Left lung (tissue), 10 donors: ENCODE measurements around the gene PODN. TPM values are rescaled to one million over a fixed set of nuclear protein-coding genes. Genes with fewer than 3 reads are reported as not detected.

Experiments used
- ATAC-seq: fragments of 200-7000 bp; cut with Tn5 transposase; one replicate; pipeline ENCODE4 v1.9.1; 2020; ENCODE audit warnings: moderate library complexity
- DNase-seq, 4 donors: peaks; one replicate each; pipeline ENCODE4 v3.0.0-alpha.2; 2013 to 2020
- H3K27ac ChIP-seq, 2 donors: fragments of 200-600 bp; sonication (generic) in 1 of 2; one replicate each; pipeline versions ENCODE4 v1.5.0 to v1.8.0; 2020 to 2021
- H3K27me3 ChIP-seq, 2 donors: fragments of 200-600 bp; sonication (generic) in 1 of 2; one replicate each; pipeline versions ENCODE4 v1.5.0 to v1.8.0; 2020 to 2021
- H3K36me3 ChIP-seq, 2 donors: fragments of 200-600 bp; sonication (generic) in 1 of 2; one replicate each; pipeline versions ENCODE4 v1.5.0 to v1.8.0; 2020 to 2021
- H3K4me1 ChIP-seq, 2 donors: fragments of 200-600 bp; one replicate each; pipeline ENCODE4 v1.8.0; 2021
- H3K4me3 ChIP-seq, 2 donors: fragments of 200-600 bp; sonication (generic) in 1 of 2; one replicate each; pipeline versions ENCODE4 v1.5.0 to v1.8.0; 2020 to 2021; ENCODE audit warnings: mild to moderate bottlenecking in 1 of 2
- H3K9me3 ChIP-seq, 2 donors: fragments of 200-600 bp; sonication (generic) in 1 of 2; one replicate each; pipeline versions ENCODE4 v1.5.0 to v1.8.0; 2020 to 2021
- CTCF ChIP-seq, 2 donors: fragments of 200-600 bp; sonication (generic) in 1 of 2; IDR thresholded peaks; one replicate each; pipeline versions ENCODE4 v1.5.0 to v1.8.0; 2021; ENCODE audit warnings: antibody characterized with exemption in 2 of 2
- intact Hi-C, 2 donors: fragments of 100-400 bp; cut with DNase I; formaldehyde crosslinking; loops; one replicate each; pipeline versions ENCODE4 v1.11.2 to v1.14.2; 2022
- polyA plus RNA-seq, 6 donors: library from polyadenylated mRNA; unstranded; fragments of 120-200 nt; gene quantifications; one replicate each; pipeline ENCODE4 v1.2.1, GENCODE V29; 2013; ENCODE audit not compliant: insufficient read length in 6 of 6
- total RNA-seq, 2 donors: library from RNA; stranded (reverse); fragmentation: NEBNext Ultra II Directional; extraction: Animal tissue kit (Norgen Biotek cat#: 25700); gene quantifications; one replicate each; pipeline ENCODE4 v1.2.1, GENCODE V29; 2021
- donor health status: DM: no; HTN: yes; CAD: no.
- donor health status: DM: no; HTN: no; CAD: no.

PODN gene
- total and polyA plus RNA-seq, 8 donors, result 10.5 to 48.8 (median 12.1) TPM

GRCh38 chr1:53115403-53116306 is 53.6 kb downstream of the PODN start:
- intact Hi-C loops, result no loop called here

GRCh38 chr1:53116307-53116810 is 54.3 kb downstream of the PODN start:
- intact Hi-C loops, result no loop called here

More at GRCh38 chr1:53115403-53116306, 53.6 kb downstream of the PODN start:
- ATAC-seq, result peak; percentile 37
- H3K27ac ChIP-seq, result no peak overlapping the region
- DNase-seq, result peak in 2 of 4 donors; percentile 59 to 77
- H3K9me3 ChIP-seq, result peaks cover 0 to 3% of the 10 kb centered on the region in 2 donors
- peaks cover 6 to 7% of the 10 kb centered on the region in 2 donors for H3K4me1 ChIP-seq
- H3K36me3 ChIP-seq, result no peaks in the 10 kb centered on the region
- no peaks in the 10 kb centered on the region for H3K27me3 ChIP-seq
- no peak for TF ChIP-seq CTCF (IDR thresholded peaks at IDR 0.05)
- no peak overlapping the region for H3K4me3 ChIP-seq

GRCh38 chr1:53116933-53117600 is 55.1 kb downstream of the PODN start:
- no peak for TF ChIP-seq CTCF (IDR thresholded peaks at IDR 0.05)
- DNase-seq (peak in 1 of 4 donors; percentile 17), ATAC-seq (peak; percentile 40)
- H3K4me1 ChIP-seq, result peaks cover 0 to 7% of the 10 kb centered on the region in 2 donors
- H3K9me3 ChIP-seq, result peaks cover 0 to 1% of the 10 kb centered on the region in 2 donors
- H3K27ac ChIP-seq, result no peak overlapping the region
- H3K27me3 ChIP-seq, result no peaks in the 10 kb centered on the region
- H3K36me3 ChIP-seq, result no peaks in the 10 kb centered on the region
- intact Hi-C loops, result no loop called here
- H3K4me3 ChIP-seq, result no peak overlapping the region

More at GRCh38 chr1:53116307-53116810, 54.3 kb downstream of the PODN start:
- ATAC-seq (no peak), DNase-seq (peak in 1 of 4 donors; percentile 65)
- TF ChIP-seq CTCF (IDR thresholded peaks at IDR 0.05), result no peak
- peaks cover 0 to 3% of the 10 kb centered on the region in 2 donors for H3K9me3 ChIP-seq
- H3K4me3 ChIP-seq, result no peak overlapping the region
- peaks cover 0 to 7% of the 10 kb centered on the region in 2 donors for H3K4me1 ChIP-seq
- no peak overlapping the region for H3K27ac ChIP-seq
- no peaks in the 10 kb centered on the region for H3K27me3 ChIP-seq
- H3K36me3 ChIP-seq, result no peaks in the 10 kb centered on the region

GRCh38 chr1:53117836-53118235 is 55.8 kb downstream of the PODN start:
- peak in 1 of 4 donors; percentile 75 for DNase-seq

More at GRCh38 chr1:53117836-53118235, 55.8 kb downstream of the PODN start:
- ATAC-seq, result no peak
- Histone ChIP-seq H3K4me1 (peaks cover 0 to 9% of the 10 kb centered on the region in 2 donors), H3K4me3 (no peak overlapping the region), H3K27me3 (no peaks in the 10 kb centered on the region), H3K27ac (no peak overlapping the region), H3K9me3 (no peaks in the 10 kb centered on the region), H3K36me3 (no peaks in the 10 kb centered on the region)
- no peak for TF ChIP-seq CTCF (IDR thresholded peaks at IDR 0.05)
- intact Hi-C loops, result no loop called here
